ENCODE measurements around the gene CCDC85C. TPM values are rescaled to one million over a fixed set of nuclear protein-coding genes. Genes with fewer than 3 reads are reported as not detected.

The CCDC85C gene
- total and polyA plus RNA-seq, 2 of the 4 experiments (the other 2 are of a cell fraction), result 16.0 to 19.0 TPM

DNA sequence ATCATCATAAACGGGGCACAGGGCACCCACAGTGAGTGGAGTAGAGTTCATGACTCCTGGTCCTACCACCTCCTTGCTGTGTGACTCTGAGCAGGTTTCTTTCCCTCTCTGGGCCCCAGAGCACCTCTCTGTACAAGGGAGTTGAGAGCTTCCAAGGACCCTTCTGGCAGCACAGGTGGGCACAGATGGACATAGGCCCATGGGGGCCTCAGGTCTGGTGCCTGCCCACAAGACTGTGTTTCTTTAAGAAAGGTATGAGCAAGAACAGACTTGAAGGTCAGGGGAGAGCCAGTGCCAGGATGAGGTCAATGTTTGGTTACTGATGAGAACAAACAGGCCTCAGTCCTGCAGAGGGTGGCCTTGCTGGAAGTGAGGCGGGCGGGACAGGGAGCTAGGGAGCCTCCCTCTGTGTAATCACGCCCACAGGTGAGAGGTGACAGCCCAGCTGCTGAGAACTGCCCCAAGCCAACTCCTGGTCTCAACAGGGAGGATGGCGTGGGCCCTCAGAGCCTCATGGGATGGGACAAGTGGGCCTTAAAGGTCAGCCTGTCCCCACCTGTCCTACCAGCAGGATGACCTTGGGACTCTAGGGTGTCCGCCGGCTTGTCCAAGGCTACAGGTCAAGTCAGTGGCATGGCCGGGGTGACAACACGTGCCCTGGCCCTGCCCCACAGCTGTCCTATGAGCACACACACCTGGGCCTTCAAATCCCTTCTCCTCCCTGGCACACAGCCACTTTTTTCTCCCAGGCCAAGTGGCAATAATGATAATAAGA, 49.1 kb downstream of the CCDC85C start:
- Histone ChIP-seq H3K14ac (replicated peaks; ENCODE audit: low read depth, low read length) (no peak overlapping the region), H2BK120ac (ENCODE audit: low read depth, low read length) (no peak overlapping the region), H3K4ac (ENCODE audit: low read depth, low read length) (no peak overlapping the region), H3K23ac (ENCODE audit: low read depth, low read length) (no peak overlapping the region), H3K27ac (ENCODE audit: insufficient read depth, low read length) (no peak overlapping the region), H3K4me3 (ENCODE audit: insufficient read depth, low read depth, low read length) (no peak overlapping the region), H3K79me1 (ENCODE audit: low read depth in 1 of 2, low read length in 2 of 2) (peaks cover 38 to 87% of the 10 kb centered on the region in 2 experiments), H2BK5ac (ENCODE audit: low read depth, low read length, poor library complexity, severe bottlenecking) (no peak overlapping the region), H3K9me3 (ENCODE audit: control insufficient read depth, insufficient read depth, low read length) (no peaks in the 10 kb centered on the region), H2AK5ac (ENCODE audit: low read depth, low read length) (no peak overlapping the region), H2AFZ (replicated peaks; ENCODE audit: low read length, poor library complexity) (no peak overlapping the region), H4K20me1 (ENCODE audit: insufficient read depth, low read length) (peaks cover 57% of the 10 kb centered on the region), H3K36me3 (ENCODE audit: control insufficient read depth, insufficient read depth, low read length) (no peaks in the 10 kb centered on the region), H3K4me1 (ENCODE audit: control insufficient read depth, insufficient read depth, low read length) (peaks cover 3% of the 10 kb centered on the region; the same call in 1 of the 2 replicates), H3K27me3 (ENCODE audit: control insufficient read depth, insufficient read depth, low read length) (no peaks in the 10 kb centered on the region), H2BK20ac (ENCODE audit: low read depth, low read length) (no peak overlapping the region), H4K8ac (ENCODE audit: low read depth in 2 of 2, low read length in 2 of 2) (no peak overlapping the region), H3K4me2 (ENCODE audit: low read depth, low read length) (no peak overlapping the region), H4K5ac (ENCODE audit: low read depth, low read length) (no peak overlapping the region), H3K18ac (ENCODE audit: low read depth, low read length) (no peak overlapping the region), H3K56ac (ENCODE audit: extremely low read depth, insufficient read depth, low read length) (no peak overlapping the region), H4K91ac (ENCODE audit: insufficient read depth, low read depth, low read length) (no peak overlapping the region), H3K9me1 (ENCODE audit: insufficient read depth, low read length) (peaks cover 12% of the 10 kb centered on the region), H3K9ac (ENCODE audit: low read depth, low read length) (no peak overlapping the region), H2AK9ac (replicated peaks; ENCODE audit: low read depth, low read length, poor library complexity) (no peak overlapping the region), H2BK15ac (ENCODE audit: low read depth, low read length) (no peak overlapping the region)
- WGBS, 2 experiments (ENCODE audit: extremely low coverage in 2 of 2, insufficient read length in 1 of 2), result 93% methylated on average over 5 of the region's 9 CpGs; no CpG with 5 or more reads in 1 of the 2 experiments
- ChIA-PET POLR2A (ENCODE audit: unreplicated experiment) (no interaction called here), CTCF (interaction anchor here (0.6 kb wide), 1 partner anchor 15 kb away, joined by 3 read pairs; no protein-coding TSS in a partner anchor)
- intact Hi-C loops (cut with micrococcal nuclease), result no loop called here
- dilution Hi-C loops (cut with HindIII; ENCODE audit: low sequenced_read_pairs, unreplicated experiment), result no loop called here
- no peak for DNase-seq
- no peak for ATAC-seq (ENCODE audit: low read depth)
- BruUV-seq (replicated peaks), result no TSS peak
- TF ChIP-seq CEBPB (IDR thresholded peaks at IDR 0.05; ENCODE audit: low read depth, low read length), result no peak
- no peak for TF ChIP-seq FOS (IDR thresholded peaks at IDR 0.05; ENCODE audit: low read depth, low read length)
- no peak for TF ChIP-seq SMC3 (IDR thresholded peaks at IDR 0.05; ENCODE audit: low read depth, low read length)
- no peak for TF ChIP-seq BHLHE40 (IDR thresholded peaks at IDR 0.05; ENCODE audit: low read depth, low read length)
- TF ChIP-seq, protein P1, sequence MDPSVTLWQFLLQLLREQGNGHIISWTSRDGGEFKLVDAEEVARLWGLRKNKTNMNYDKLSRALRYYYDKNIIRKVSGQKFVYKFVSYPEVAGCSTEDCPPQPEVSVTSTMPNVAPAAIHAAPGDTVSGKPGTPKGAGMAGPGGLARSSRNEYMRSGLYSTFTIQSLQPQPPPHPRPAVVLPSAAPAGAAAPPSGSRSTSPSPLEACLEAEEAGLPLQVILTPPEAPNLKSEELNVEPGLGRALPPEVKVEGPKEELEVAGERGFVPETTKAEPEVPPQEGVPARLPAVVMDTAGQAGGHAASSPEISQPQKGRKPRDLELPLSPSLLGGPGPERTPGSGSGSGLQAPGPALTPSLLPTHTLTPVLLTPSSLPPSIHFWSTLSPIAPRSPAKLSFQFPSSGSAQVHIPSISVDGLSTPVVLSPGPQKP (IDR thresholded peaks at IDR 0.05; ENCODE audit: borderline replicate concordance, low read depth, low read length), result no peak
- no peak for TF ChIP-seq RCOR1 (IDR thresholded peaks at IDR 0.05; ENCODE audit: insufficient replicate concordance, low read length)
- no peak for TF ChIP-seq MXI1 (IDR thresholded peaks at IDR 0.05; ENCODE audit: borderline replicate concordance, low read depth, low read length)
- no peak for TF ChIP-seq POLR2A (IDR thresholded peaks at IDR 0.05; ENCODE audit: low read depth, low read length)
- no peak for TF ChIP-seq MAFK (IDR thresholded peaks at IDR 0.05; ENCODE audit: low read depth, low read length)
- no peak for TF ChIP-seq CHD1 (IDR thresholded peaks at IDR 0.05; ENCODE audit: low read depth, low read length)
- TF ChIP-seq, protein P2, sequence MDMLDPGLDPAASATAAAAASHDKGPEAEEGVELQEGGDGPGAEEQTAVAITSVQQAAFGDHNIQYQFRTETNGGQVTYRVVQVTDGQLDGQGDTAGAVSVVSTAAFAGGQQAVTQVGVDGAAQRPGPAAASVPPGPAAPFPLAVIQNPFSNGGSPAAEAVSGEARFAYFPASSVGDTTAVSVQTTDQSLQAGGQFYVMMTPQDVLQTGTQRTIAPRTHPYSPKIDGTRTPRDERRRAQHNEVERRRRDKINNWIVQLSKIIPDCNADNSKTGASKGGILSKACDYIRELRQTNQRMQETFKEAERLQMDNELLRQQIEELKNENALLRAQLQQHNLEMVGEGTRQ (IDR thresholded peaks at IDR 0.05; ENCODE audit: low read depth, low read length), result no peak
- no peak for TF ChIP-seq RAD21 (IDR thresholded peaks at IDR 0.05; ENCODE audit: low read length)
- in situ Hi-C loops (cut with MboI; ENCODE audit: low sequenced_read_pairs), result no loop called here
